ENCODE measurements around the gene TBX18.

TBX18 gene

DNA sequence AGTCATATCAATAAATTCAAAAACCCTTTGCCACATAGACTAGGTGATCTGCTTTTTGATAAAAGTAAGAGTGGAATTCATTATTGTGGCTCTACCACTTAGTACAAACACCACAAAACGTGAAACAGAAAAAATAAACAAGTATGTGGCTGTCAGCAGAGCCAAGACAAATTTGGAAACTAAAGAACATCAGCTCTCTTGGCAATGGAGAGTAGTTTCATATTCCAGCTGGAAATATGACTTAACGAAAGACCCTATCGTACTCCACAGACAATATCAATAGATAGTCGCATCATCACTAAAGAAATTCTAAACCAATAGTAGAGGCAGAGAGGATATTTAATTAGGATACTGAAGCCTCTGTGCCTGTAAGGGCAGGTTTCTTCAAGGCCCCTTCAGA, 20.8 kb downstream of the TBX18 start:
- no peak for DNase-seq

- no peak for DNase-seq
Measured at GRCh38 chr6:84740385-84740784, 24.0 kb downstream of the TBX18 start.

- DNase-seq: no peak
Measured at GRCh38 chr6:84739866-84740208, 24.6 kb downstream of the TBX18 start.

- no peak for DNase-seq
Measured at GRCh38 chr6:84738996-84739865, 25.2 kb downstream of the TBX18 start.

DNA sequence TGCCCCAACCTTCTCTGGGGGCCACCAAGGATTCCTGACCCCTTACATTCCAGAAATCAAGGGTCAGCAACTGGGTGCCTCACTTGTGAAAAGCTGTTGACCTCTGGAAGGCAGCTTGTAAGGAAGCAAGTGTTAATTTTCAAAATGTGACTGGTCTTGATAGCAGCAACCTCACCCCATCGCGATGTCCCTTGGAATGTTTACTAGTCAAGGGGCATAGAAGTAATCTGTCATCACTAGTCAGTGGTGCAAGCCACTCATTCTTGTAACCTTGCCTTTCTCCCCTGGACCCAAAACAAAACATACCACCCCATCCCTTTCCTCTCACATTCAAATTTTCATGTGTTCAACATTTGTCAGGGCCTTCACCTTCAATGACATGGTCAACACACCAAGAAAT, 30.5 kb downstream of the TBX18 start:
- DNase-seq: no peak

- no peak for DNase-seq
Measured at GRCh38 chr6:84731901-84732300, 32.5 kb downstream of the TBX18 start.

- DNase-seq: no peak
Measured at GRCh38 chr6:84731401-84731800, 33.0 kb downstream of the TBX18 start.

DNA sequence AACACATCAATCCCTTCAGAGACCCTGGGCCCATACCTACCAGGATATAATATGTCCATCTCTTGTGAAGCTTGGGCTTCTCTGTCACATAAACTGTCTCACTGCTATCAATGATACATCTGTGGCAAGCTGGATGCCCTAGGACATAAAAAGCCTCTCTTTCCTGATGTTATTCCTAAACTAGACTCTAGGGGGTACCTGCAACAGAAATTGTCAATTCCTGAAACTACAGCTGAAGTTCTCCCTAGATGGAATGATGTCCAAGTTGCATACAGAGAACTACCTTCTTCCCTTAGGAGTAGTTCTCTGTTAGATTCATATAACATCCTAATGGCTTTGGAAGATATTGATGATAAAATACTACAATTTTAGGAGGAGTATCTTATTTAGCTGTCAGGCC, 35.8 kb downstream of the TBX18 start:
- no peak for DNase-seq

DNA sequence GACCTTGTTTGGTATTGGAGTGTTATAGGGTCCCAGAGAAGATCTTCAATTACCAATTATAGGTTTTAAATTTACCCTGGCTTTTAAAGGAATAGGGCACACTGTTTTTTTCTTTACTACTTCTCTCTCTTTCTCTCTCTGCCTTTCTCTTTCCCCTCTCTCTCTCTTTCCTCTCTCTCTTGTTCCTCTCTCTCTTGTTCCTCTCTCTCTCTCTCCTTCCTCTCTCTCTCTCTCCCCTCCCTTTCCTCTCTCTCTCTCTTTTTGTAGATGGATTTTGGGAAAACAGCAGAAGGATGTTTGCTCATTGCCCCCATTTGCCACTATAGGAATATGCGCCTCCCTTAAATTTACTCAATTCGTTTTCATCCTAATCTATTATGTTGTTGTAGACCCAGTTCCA, 45.2 kb downstream of the TBX18 start:
- no peak for DNase-seq

GRCh38 chr6:84718038-84718955, 46.1 kb downstream of the TBX18 start:
- DNase-seq: no peak

GRCh38 chr6:84709121-84709520, 55.3 kb downstream of the TBX18 start:
- DNase-seq: no peak

DNA sequence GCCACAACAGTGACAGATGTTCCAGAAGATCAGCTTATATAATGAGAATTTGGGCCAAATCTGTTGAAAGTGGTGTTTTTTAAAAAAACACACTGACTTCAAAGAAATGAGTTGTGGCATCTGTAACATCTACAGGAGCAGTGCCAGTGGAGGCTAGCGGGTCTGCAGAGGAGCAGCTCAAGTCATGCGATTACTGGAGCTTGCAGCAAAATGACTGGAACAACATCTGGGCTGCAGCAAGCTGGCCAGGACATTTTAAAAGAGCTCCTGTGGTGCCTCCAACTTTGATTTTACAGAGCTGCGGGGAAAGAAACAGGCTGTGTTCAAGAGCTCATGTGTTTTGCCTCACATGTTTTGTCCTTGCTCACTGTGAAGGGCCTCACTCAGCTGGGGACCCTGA, 57.2 kb downstream of the TBX18 start:
- no peak for DNase-seq

- no peak for DNase-seq
Measured at GRCh38 chr6:84696166-84696565, 68.2 kb downstream of the TBX18 start.

DNA sequence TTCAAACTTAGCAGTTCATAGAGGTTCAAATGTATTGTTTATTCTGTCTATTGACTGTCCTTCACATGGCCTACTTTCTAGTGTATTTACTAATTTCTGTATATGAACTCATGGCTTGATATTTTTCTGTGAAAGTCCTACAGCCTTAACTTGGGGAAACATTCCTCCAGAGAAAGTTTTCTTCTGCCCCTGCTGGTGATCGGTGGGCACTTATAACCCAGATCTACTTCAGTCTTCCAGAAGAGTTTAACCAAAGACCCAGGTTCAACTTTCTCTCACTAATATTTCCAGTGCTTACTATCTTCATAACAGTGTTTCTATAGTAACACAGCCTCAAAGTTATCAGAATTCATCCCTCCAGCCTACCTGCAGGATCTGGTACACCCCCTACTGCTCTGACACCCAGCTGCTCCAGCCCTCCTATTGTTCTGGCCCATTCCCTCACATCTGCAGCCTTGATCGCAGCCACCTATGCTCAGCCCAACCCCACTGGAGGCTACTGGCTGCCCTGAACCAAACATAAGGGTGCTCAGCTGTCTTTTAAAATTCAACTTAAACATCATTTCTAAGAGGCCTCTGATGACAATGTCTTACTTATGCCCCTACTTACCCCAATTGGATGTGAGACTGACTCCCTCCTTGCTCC, 72.3 kb downstream of the TBX18 start:
- no peak for DNase-seq

DNA sequence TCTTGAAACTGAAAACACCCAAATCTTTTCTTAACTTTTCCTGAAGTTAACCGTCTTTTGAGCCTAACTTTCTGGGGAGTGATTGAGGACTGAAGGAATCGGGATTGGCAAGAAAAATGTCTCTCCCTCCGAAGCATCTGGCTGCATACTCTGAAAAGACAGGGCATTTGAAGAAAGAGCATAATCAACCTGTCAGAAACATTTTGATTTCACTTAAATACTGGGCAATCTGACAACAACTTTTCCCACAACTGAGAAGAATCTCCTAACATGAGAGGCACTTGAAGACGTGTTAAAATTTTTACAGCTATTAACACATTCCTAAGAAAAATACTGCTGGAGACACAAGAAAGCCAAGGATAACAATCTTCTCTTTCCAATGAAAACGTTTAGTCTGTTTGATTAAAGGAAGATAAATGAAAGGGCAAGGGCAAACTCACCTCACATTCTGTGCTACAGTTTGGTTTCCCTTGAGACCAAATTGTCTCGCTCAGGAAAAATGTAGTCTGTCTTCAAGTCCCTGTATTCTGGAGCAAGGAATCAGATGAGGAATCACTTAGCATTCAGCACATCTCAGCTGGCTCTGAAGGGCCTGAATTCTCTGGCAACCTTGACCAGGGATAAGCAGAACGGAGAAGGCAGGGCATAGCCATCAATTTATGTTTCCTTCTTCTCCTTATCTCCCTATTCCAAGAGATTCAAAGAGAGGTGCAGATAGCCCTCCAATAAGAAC, 76.1 kb downstream of the TBX18 start:
- no peak for DNase-seq

GRCh38 chr6:84687431-84687830, 77.0 kb downstream of the TBX18 start:
- DNase-seq: no peak

GRCh38 chr6:84685983-84686584, 78.3 kb downstream of the TBX18 start:
- peak in 1 of 5 experiments; percentile 6 for DNase-seq

DNA sequence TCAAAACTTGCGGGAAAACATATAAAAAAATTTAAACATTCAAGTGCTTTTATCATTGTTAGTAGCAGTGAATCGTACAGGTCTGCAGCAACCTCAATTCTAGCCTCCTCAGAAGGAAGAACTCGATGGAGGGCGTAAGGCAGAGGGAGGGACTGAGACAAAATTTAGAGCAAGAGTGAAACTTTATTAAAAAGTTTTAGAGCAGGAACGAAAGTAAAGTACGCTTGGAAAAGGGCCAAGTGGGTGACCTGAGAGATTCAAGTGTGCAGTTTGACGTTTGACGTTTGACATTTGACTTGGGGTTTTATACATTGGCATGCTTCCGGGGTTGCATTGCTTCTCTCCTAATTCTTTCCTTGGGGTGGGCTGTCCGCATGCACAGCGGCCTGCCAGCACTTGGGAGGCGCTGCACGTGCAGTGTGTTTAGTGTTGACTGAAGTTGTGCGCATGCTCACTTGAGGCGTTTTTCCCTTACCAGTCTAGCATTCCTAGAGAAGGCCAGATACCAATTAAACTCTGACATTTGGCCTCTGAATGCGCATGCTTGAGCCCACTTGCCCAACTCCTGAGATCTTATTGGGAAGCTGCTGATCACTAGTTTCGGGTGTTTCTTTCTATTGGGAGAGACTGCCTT, 82.6 kb downstream of the TBX18 start:
- no peak for DNase-seq

GRCh38 chr6:84675651-84676050, 88.7 kb downstream of the TBX18 start:
- no peak for DNase-seq

GRCh38 chr6:84674395-84674794, 90.0 kb downstream of the TBX18 start:
- DNase-seq: no peak

- no peak for DNase-seq
Measured at GRCh38 chr6:84671183-84671582, 93.2 kb downstream of the TBX18 start.

DNA sequence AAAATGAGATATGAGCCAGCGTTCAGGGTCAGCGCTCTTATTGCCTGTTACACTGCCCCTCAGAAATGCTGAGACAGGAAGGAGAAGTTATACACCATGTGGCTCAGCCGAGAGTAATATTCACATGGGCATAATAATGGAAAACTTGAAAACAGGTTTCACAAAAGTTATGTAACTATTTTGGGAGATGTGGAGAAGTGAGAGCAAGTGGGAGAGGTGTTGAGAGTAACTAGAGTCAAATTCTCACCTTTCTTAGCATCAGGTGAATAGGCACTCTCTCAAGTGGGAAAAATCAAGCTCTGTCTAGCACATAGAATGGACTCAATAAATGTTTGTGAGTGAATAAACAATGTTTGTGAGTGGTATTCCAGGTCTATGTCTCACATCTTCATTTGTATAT, 94.5 kb downstream of the TBX18 start:
- DNase-seq: no peak
